Neural progenitor cell (in vitro differentiated cells): ENCODE measurements around the gene GPR162.

Experiments used
- EZH2 ChIP-seq: fragments of 200-600 bp; sonication (generic); IDR thresholded peaks from 2 replicates; pipeline ENCODE4 v1.6.1; 2017; ENCODE audit warnings: antibody characterized with exemption, mild to moderate bottlenecking, moderate library complexity
- EZH2phosphoT487 ChIP-seq: fragments of 200-600 bp; sonication (generic); IDR thresholded peaks from 2 replicates; pipeline ENCODE4 v1.6.1; 2017; ENCODE audit warnings: antibody characterized with exemption
- TF ChIP-seq, protein P1 (sequence below): fragments of 200-600 bp; sonication (generic); IDR thresholded peaks from 2 replicates; pipeline ENCODE4 v1.5.1; 2017; ENCODE audit warnings: antibody characterized with exemption, mild to moderate bottlenecking

DNA sequence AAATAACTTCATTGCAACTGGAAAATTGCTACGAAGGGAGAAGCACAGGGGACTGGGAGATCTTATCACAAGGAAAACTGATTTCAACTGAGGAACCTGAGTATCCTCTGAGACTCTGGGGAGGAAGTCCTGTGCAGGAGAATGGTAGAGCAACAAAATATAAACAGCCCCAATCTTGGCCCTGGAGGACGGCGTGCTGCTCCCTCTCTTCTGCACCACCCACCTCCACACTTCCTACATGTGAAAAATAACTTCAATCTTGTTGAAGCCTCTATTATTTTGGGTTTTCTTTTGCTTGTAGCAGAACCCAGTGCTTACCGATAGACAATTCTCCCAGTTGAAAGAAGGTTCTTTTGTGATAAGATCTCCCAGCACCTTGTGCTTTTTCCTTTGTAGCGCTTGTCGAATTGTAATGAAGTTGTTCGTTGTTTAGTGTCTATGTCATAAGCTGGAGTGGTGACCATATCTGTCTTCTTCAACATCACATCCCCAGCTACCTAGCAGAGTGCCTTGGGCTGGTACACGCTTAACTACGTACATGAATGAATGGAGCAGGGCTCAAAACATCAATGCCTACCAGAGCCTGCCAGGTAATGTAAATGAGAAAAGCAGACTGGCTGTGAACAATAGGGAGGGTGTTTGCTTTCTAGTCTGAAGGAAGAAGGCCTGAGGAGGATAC is 35.1 kb upstream of the GPR162 start:
- TF ChIP-seq, protein P1, sequence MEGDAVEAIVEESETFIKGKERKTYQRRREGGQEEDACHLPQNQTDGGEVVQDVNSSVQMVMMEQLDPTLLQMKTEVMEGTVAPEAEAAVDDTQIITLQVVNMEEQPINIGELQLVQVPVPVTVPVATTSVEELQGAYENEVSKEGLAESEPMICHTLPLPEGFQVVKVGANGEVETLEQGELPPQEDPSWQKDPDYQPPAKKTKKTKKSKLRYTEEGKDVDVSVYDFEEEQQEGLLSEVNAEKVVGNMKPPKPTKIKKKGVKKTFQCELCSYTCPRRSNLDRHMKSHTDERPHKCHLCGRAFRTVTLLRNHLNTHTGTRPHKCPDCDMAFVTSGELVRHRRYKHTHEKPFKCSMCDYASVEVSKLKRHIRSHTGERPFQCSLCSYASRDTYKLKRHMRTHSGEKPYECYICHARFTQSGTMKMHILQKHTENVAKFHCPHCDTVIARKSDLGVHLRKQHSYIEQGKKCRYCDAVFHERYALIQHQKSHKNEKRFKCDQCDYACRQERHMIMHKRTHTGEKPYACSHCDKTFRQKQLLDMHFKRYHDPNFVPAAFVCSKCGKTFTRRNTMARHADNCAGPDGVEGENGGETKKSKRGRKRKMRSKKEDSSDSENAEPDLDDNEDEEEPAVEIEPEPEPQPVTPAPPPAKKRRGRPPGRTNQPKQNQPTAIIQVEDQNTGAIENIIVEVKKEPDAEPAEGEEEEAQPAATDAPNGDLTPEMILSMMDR: no peak
- TF ChIP-seq EZH2: no peak
- TF ChIP-seq EZH2phosphoT487: no peak
